ENCODE measurements around the gene CRK. TPM values are rescaled to one million over a fixed set of nuclear protein-coding genes. Genes with fewer than 3 reads are reported as not detected.

Gene CRK
- polyA plus RNA-seq, 1 experiment, result 53.8 TPM

DNA sequence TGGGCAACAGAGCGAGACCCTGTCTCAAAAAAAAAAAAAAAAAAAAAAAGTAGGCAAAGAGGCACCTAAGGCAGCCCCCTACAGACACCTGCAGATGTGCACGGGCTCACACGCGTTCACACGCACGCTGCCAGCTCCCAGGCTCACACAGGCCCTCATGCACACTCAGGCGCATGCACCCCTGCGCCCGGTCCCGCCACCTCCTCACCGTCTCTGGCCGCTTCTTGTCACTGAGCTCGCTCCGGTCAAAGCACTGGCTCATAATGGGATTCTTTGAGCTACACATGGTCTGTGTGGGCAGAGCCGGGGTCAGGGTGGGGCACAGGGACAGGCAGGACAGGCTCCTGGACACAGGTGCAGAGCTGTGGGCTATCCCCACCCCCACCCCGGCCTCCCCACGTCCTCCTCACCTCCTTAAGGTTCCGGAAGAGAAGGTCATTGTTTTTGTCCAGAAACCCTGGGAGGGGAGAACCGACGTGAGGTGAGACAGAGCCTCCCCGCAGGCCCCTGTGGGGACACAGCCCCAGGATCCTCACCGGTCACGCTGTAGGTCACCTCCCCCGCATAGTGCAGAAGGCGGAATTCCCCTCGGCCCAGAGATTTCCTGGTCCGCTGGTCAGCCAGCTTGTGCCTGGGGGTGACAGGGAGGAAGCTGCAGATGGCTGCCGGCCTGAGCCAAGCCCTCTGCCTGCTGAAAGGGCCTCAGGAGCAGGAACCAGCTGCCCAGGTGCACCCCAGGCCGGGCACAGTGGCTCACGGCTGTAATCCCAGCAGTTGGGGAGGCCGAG, 18.6 kb upstream of the CRK start:
- TF ChIP-seq, protein P1, sequence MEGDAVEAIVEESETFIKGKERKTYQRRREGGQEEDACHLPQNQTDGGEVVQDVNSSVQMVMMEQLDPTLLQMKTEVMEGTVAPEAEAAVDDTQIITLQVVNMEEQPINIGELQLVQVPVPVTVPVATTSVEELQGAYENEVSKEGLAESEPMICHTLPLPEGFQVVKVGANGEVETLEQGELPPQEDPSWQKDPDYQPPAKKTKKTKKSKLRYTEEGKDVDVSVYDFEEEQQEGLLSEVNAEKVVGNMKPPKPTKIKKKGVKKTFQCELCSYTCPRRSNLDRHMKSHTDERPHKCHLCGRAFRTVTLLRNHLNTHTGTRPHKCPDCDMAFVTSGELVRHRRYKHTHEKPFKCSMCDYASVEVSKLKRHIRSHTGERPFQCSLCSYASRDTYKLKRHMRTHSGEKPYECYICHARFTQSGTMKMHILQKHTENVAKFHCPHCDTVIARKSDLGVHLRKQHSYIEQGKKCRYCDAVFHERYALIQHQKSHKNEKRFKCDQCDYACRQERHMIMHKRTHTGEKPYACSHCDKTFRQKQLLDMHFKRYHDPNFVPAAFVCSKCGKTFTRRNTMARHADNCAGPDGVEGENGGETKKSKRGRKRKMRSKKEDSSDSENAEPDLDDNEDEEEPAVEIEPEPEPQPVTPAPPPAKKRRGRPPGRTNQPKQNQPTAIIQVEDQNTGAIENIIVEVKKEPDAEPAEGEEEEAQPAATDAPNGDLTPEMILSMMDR (IDR thresholded peaks at IDR 0.05; ENCODE audit: insufficient read depth, low read depth, low read length), result no peak
- ChIA-PET CTCF (no interaction called here), POLR2A (no interaction called here)
- Histone ChIP-seq H3K4me3 (ENCODE audit: low read depth, low read length) (no peak overlapping the region), H3K36me3 (ENCODE audit: control insufficient read depth, insufficient read depth, low read length) (peaks cover 56% of the 10 kb centered on the region), H3K27me3 (ENCODE audit: control insufficient read depth, insufficient read depth, low read length) (no peaks in the 10 kb centered on the region)
- no peak for DNase-seq (ENCODE audit: low read depth)

DNA sequence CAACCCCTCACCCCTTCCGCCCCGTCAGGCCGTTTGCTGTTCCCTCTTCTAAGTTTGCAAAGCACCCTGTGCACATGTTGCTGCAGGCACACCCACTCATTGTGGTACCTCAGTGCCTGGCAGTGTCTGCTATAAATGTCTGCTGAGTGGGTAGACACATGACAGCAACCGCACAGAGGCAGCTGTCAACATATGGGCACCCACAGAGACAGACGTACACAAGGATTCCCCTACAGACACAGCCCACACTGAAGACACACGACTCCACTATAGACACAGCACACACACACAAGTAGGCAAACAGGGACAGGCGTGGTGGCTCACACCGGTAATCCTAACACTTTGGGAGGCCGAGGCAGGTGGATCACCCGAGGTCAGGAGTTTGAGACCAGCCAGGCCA, 17.8 kb upstream of the CRK start:
- Histone ChIP-seq H3K36me3 (ENCODE audit: control insufficient read depth, insufficient read depth, low read length) (peaks cover 56% of the 10 kb centered on the region), H3K27me3 (ENCODE audit: control insufficient read depth, insufficient read depth, low read length) (no peaks in the 10 kb centered on the region), H3K4me3 (ENCODE audit: low read depth, low read length) (no peak overlapping the region)
- ChIA-PET POLR2A (no interaction called here), CTCF (no interaction called here)
- no peak for DNase-seq (ENCODE audit: low read depth)
- TF ChIP-seq, protein P1 (IDR thresholded peaks at IDR 0.05; ENCODE audit: insufficient read depth, low read depth, low read length), result no peak

DNA sequence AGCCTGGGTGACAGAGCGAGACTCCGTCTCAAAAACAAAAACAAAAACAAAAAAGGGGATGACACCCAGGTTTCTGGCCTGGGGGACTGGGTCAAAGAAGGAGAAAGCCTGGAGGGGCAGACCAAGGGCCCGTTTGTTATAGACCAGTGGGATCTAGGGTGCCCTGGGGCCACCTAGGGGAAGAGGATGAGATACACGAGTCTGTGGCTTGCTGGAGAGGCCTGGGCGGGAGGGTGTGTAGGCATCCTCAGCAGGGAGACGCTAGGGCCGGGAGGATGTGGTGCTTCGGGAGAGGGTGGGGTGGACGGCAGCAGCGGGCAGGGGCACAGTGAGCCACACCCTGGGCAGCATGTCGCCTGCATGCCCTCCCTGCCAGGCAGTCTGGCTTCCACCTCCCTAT, 17.1 kb upstream of the CRK start:
- ChIA-PET CTCF (interaction anchor here (0.8 kb wide), 1 partner anchor 17 kb away, joined by 3 read pairs; the partner anchor contains the start of gene CRK), POLR2A (no interaction called here)
- Histone ChIP-seq H3K4me3 (ENCODE audit: low read depth, low read length) (no peak overlapping the region), H3K36me3 (ENCODE audit: control insufficient read depth, insufficient read depth, low read length) (peaks cover 56% of the 10 kb centered on the region), H3K27me3 (ENCODE audit: control insufficient read depth, insufficient read depth, low read length) (no peaks in the 10 kb centered on the region)
- DNase-seq (ENCODE audit: low read depth), result no peak
- TF ChIP-seq, protein P1 (IDR thresholded peaks at IDR 0.05; ENCODE audit: insufficient read depth, low read depth, low read length), result no peak

DNA sequence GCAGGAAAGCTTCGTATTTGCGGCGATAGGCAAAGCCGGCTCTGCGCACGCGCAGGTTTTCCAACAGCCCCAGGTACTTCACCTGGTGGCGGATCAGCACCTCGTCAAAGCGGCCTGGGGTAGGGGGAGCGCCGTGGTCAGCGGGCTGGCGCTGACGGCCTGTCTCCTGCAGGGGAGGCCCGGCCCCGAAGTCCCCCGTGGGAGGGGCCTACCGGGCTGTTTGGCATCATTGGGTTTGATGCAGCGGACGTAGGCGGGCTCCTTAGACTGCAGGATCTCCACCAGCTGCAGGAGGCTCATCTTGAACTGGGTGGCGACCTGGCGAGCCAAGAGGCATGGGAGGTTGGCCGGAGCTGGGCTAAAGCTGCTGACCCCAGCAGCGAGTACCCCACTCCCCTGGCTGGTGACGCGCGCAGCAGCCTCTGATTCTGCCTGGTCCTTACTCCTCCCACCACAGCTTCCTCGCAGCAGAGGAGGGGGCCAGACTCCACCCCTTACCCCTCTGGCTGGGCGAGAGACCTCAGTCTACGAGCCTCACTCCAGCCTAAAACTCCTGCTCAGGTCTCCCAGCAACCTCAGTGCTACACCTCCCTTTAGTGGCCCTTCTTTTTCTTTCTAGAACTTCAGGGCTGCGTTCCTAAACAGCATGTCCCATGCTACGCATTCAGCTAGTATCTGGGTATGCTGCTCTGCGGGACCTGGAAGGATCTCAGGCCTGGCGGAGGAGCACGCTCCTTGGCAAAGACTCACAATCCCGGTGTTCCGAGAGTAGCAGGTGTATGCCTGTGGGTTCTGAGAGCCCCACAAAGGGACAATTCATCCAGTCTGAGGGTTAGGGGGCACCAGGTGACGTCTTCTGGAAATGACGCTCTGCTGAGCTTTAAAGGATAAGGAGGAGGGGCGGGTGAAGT, 16.1 kb upstream of the CRK start:
- TF ChIP-seq, protein P1 (IDR thresholded peaks at IDR 0.05; ENCODE audit: insufficient read depth, low read depth, low read length), result no peak
- ChIA-PET CTCF (interaction anchor here (0.8 kb wide), 1 partner anchor 16 kb away, joined by 3 read pairs; the partner anchor contains the start of gene CRK), POLR2A (no interaction called here)
- Histone ChIP-seq H3K4me3 (ENCODE audit: low read depth, low read length) (no peak overlapping the region), H3K36me3 (ENCODE audit: control insufficient read depth, insufficient read depth, low read length) (peaks cover 52% of the 10 kb centered on the region), H3K27me3 (ENCODE audit: control insufficient read depth, insufficient read depth, low read length) (no peaks in the 10 kb centered on the region)
- no peak for DNase-seq (ENCODE audit: low read depth)

DNA sequence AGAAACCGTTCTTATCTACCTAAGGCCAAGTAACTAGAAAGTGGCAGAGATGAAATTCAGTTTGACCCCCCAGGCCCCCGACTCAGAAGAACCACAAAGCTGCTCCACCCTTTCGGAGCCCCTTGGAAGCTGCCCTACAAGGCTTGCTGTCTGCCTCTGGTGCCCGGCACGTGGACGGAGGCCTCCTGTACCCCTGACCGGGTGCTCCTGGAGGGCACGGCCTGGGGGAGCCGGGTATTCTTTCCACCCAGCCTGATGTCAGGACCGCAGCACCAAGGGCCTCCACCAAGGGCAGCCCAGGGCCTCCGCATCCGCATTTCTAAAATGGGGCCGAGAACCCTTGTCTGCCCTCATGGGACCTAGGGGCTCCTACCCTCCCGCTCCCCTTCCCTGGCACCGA, 15.5 kb upstream of the CRK start:
- peaks cover 54% of the 10 kb centered on the region for H3K36me3 ChIP-seq (ENCODE audit: control insufficient read depth, insufficient read depth, low read length)
- no peak overlapping the region for H3K4me3 ChIP-seq (ENCODE audit: low read depth, low read length)
- TF ChIP-seq, protein P1 (IDR thresholded peaks at IDR 0.05; ENCODE audit: insufficient read depth, low read depth, low read length), result no peak
- DNase-seq (ENCODE audit: low read depth), result no peak
- POLR2A ChIA-PET, result interaction anchor here (0.7 kb wide), 1 partner anchor 24 kb away, joined by 3 read pairs; no protein-coding TSS in a partner anchor
- no peaks in the 10 kb centered on the region for H3K27me3 ChIP-seq (ENCODE audit: control insufficient read depth, insufficient read depth, low read length)
- CTCF ChIA-PET, result no interaction called here

All from BJ (cell line).